GM19193 (cell line): ENCODE results near the gene VPS41.

Source experiments
- POLR2A ChIP-seq: IDR thresholded peaks from 4 replicates; pipeline ENCODE4 v1.6.1; 2011; ENCODE audit not compliant: insufficient read depth, insufficient read length; ENCODE audit errors: extremely low read depth

VPS41 gene

DNA sequence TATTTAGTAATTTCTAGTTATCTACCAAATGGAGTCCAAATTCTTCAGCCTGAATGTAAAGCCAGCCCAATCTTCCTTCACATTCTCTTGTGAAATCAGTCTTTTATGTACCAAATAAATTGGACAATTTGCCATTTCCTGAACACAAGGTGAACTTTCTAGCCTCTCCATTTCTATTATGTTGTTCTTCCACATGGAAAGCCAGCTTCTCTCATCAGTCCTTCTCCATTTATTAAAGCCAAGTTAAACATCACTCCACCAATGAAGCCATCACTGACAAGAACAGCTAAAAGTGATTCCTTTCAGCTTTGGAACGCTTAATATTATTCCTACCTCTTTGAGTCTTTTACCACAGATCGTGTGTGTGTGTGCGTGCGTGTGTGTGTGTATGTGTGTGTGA is 88.4 kb downstream of the VPS41 start:
- TF ChIP-seq POLR2A: no peak

DNA sequence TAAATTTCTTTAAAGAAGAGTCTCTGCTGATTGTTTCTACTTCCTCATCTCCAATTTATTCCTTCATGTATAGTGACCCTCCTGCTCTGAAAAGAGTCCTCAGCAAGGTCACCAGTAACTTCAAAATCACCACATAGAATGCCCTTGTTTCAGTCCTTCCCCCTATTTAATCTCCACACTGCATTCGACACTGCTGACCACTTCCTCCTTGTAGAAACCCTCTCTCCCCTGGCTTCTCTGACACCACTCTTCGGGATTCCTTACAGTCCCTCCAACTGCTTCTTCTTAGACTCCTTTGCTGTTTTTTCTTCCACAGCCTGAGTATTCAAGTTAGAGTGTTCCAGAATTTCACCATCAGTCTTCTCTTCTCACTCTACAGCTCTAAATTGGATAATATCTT is 89.5 kb downstream of the VPS41 start:
- no peak for TF ChIP-seq POLR2A

DNA sequence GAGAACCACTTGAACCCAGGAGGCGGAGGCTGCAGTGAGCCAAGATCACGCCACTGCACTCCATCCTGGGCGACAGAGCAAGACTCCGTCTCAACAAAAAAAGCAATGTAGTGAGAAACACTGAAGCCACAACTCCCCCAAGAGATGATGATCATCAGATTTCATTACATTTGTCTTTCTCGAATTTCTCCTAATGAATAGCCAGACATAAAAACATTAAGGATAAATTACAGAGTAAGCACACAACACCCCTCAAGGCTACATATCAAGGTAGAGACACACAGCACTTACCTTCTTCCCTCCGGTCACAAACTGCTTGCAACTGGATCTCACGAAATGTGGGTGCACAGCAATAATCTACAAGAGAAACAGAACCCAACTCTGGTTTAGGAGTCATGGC is 91.5 kb downstream of the VPS41 start:
- no peak for TF ChIP-seq POLR2A

DNA sequence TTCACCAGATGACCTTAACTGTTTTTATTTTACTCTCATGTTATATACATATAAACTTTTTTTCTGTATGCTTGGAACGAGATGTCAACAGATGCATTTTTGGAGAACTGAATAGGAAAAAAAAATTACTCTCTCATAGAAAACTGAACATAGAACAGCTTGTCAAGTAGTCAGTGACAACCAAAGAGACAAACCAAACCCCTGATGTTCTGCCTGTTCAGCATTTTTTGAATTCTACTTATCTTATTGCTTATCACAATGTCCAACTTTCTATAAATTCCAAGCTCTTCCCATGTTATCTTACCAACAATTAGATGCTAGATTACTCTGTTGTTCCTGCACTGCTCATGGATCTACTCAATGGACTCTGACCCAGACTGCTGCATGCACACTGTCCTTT is 95.2 kb downstream of the VPS41 start:
- TF ChIP-seq POLR2A: no peak

DNA sequence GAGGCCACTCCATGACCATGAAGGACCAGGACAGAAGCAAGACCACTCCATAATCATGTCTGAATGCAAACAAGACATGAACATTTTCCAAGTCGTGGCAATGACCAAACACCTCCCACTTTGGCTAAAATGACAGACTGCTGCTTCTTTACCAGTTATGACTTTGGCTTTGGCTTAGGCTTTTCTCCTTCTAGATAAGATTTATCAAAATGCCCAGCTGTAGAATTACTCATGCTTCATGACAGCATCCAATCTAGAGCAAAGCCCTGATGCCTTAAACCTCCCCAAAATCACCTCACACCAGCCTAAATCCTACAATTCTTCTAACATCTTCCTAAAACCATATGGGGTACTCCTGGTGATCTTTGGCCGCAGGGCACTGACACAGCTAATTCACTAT is 102.1 kb downstream of the VPS41 start:
- TF ChIP-seq POLR2A: no peak

DNA sequence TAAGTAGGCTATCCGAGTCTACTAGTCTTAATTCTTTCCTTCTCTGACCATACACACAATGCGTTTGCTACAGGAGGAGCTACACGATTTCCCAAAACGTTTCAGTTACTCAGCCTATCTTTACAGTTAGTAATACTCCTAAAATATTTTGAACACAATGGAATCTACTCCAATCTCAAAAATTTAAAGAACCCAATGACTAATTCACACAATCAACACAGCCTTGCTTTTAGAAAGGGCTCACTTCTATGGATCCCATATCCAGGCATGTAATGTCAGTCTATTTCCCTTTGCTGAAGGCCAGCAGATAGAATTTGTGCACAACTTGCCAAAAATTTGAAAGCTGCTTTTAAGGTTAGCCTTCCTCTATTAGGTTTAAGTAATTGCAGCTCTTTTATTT is 107.2 kb downstream of the VPS41 start:
- TF ChIP-seq POLR2A: no peak

DNA sequence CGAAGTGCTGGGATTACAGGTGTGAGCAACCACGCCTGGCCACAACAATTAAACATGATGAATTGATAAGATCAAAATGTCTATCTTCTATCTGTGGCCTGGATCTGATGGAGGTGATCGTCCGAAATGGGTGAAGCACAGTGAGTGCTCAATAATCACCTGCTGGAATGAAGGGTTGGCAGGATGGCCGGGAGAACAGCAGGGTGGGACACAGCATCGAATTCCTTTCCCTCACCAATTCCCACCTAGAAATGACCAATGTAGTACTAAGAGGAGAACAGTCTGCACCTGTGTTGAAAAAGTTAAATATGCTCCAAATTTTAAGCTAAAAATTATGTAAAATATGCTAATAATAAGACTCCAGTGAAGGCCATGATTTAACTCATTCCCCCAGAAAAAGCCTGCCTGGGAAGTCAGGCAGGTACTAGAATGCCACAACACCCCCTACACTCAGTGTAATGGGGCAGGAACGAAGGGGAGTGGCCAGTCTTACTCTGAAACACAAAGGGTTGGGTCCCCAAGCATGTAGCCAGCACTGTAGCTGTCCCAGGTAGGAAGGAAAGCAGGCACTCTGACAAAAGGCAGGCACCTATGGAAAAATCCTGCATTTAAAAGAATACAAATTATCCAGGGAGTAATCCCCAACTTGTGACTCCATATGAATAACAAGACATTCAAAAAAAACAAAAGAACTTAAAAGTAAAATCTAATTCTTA is 110.3 kb downstream of the VPS41 start:
- TF ChIP-seq POLR2A: no peak

DNA sequence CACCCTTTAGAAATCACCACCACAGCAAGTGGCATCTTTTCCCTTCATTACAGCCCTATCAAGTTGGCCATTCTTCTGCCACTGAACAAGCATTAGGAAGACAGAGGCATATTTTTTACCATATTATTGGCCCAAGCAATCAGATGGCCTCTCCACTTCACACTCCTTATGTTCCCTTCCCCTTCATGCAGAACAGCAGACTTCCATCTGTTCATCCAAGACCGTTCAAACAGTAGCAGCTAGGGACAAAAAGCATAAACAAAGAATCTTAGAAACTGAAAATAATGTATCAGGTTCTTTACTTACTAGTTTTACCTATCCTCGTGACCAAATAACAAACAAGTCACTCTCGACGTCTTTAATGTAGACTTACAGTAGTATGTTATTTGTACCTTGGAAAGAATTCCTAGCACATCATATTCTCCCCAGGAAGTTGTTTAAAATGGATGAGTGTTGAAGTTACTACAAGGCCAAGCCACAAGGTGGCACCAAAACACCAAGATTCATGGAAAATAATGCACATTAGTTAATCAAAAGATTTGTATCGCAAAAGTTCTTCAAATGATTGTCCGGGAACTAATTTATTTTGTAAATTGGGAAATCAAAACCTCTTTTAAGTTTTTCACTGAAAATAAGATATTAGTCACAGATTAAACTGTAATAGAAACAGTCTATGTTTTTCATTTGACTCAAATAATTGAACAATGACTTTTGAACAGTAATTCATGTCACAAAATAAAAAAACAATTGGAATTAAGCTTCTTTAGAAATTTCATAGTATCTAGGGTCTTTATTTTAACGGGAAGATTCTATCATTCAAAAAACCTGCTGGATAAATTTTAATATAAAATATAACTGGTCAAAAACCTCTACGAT is 112.1 kb downstream of the VPS41 start:
- TF ChIP-seq POLR2A: no peak

DNA sequence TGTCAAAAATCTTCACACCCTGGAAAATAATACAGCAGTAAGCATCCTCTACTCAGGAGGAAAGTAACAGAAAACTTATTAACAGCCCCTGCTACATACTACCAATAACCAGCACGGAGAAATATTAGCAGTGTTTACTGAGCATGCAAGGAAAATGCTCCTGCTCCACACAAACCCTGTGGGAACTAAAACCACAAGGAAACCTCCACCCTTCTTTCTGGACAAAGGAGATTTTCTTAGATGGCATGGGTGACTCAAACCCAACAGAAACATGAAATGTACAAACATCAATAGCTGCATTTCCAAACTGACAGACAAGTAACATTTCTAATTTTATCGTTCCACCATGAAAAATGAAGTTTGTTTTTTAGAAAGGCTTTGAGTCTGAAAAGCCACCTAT is 113.4 kb downstream of the VPS41 start:
- no peak for TF ChIP-seq POLR2A

DNA sequence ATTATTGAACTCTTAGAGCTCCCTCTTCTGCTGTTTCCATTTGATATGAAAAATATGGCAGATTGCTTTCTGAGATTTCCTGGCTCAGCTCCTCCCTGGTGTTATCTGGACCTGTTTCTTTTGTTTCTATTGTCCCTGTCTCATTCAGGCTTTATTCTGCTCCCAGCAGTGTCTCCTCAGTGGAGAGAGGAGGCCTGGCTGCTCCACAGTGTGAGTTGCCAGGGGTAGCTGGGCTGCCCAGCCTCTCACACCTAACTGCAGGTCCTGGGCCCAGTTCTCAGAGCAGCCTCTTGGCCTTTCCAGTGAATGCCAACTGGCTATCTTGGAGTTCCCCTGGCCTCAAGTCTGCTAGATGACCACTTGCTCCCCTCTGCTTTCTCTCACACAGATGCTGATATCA is 127.0 kb downstream of the VPS41 start:
- no peak for TF ChIP-seq POLR2A

DNA sequence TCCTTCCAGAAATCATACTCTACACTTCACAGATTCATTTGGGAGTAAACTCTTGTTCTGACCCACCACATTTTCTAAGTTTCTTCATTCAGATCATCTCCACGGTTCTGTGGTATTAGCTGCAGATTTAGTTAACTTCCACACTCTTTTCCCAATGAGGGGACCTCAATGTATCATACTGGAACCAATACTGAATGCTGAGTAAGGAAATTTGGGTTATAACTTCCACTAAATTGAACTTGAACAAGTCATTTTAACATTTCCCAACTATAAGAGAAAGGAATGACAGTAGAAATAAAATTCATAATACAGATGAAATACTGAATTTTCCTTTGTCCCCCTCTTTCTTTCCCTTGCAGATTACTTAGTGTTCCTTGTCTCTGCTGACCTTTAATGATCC is 131.4 kb downstream of the VPS41 start:
- TF ChIP-seq POLR2A: no peak

DNA sequence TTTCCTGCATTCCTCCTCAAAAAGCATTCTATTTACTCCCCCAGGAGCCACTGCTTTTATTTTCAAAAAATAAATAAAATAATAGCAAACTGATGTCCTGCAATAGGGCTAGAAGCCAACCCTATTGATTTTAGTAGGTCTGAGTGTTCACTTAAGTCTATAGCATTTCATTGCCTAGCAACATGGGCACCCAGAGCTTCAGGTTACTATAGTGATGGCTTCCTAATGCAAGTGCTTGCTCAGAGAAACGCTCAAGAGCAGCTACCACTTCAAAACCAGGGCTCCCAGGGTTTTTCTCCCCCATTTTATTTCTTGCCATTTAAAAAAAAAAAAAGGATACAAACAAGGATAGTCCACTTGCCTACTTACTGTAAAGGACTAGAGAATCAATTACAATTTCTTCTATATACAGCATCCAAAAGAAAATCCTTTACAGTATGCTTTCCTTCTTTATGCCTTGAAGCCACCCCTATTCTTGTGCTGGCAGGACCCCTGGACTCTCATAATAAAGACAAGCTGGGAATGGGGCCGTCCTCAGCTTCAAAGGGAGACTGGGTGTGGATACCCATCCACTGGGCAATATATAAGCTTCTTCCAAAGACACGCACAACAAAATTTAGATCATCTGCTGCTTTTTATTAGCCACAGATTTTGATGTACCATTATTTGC is 133.3 kb downstream of the VPS41 start:
- no peak for TF ChIP-seq POLR2A

DNA sequence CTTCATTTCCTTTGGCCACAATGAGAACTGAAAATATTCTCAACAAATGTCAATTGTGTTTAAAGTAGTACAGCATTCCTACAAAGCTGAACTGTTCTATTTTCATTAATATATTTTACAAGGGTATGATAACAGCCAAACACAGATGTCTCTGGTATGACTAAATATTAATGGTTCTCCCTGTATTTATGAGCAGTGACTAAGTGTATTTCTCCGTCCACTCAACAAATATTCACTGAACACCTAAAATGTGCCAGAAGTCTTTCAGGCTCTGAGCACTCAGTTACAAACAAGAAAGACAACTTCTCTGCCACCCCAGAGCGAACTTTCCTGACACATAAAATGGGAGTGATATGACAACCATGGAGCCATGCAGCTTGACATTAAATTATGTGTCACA is 135.6 kb downstream of the VPS41 start:
- no peak for TF ChIP-seq POLR2A

DNA sequence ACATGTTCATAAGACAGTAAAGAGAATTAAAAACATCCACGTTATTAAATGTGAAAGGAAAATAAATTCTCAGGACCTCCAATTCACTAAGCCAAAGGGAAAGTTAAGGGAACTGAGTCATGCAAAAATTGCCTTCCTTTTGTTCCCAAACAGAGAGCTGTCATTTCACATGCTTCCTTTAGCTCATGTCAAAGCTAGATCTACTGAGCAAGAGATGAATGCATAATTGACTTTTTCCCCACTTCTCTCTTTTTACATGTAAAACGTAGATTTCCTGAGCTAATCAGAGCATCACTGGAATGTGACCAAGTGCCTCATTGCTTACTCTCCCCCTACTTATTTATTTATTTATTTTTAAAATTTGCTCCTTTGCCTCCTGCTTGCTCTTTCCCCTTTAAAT is 148.8 kb downstream of the VPS41 start:
- no peak for TF ChIP-seq POLR2A

DNA sequence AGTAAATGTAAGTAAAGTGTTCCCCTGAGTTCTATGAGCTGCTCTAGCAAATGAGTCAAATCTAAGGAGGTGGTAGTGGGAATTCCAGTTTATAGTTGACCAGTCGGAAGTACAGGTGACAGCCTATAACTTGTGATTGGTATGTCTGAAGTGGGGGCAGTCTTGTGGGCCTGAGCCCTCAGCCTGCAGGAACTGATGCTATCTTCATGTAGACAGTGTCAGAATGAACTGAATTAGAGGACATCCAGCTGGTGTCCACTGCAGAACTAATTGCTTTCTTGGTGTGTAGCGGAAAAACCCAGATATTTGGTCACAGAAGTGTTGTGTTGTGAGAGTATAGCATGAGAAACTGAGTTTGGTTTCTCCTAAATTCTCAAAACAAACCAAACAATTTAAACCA is 150.0 kb downstream of the VPS41 start:
- TF ChIP-seq POLR2A: no peak

DNA sequence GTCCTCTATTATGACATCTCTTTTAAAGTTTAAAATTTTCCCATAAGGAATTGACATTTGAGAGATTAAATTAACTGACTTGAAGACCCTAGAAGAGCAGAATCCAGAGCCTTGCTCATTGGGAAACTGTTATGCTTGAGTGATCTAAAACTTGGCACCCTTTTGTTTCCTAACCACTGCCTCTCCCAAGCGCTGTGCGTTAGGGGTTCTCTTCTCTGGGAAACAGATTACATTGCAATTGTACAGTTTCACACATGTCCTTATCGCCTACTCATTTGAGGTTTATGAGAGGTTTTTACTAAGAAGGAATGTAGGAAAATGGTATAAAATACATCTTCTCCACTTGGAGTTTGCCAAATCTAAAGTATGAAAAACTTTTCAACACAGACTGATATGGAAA is 151.1 kb downstream of the VPS41 start:
- TF ChIP-seq POLR2A: no peak
